Cerebellar cortex (tissue), 1 donor: ENCODE results near the gene CCDC77.

Source experiments
- DNase-seq: peaks from one replicate; pipeline ENCODE4 v3.0.0-alpha.2; 2015; ENCODE audit warnings: low spot score

Gene CCDC77

GRCh38 chr12:452667-453210 lies 51.3 kb downstream of the CCDC77 start:
- DNase-seq = no peak

- no peak for DNase-seq
Observed at GRCh38 chr12:454833-455232, 53.4 kb downstream of the CCDC77 start.

GRCh38 chr12:455821-456220 lies 54.4 kb downstream of the CCDC77 start:
- no peak for DNase-seq

- no peak for DNase-seq
Observed at GRCh38 chr12:457676-458075, 56.2 kb downstream of the CCDC77 start.

- DNase-seq = no peak
Observed at GRCh38 chr12:459050-459429, 57.6 kb downstream of the CCDC77 start.

- peak; percentile 28 for DNase-seq
Observed at GRCh38 chr12:459430-460258, 58.2 kb downstream of the CCDC77 start, which contains the start of gene B4GALNT3. Gene B4GALNT3 (plus strand): TSS chr12:459939. CDS start chr12:460377, 438 bp downstream.

GRCh38 chr12:460261-461230 lies 59.1 kb downstream of the CCDC77 start:
- DNase-seq = no peak

GRCh38 chr12:461425-461824 lies 60.0 kb downstream of the CCDC77 start:
- no peak for DNase-seq

- no peak for DNase-seq
Observed at GRCh38 chr12:462936-463705, 61.7 kb downstream of the CCDC77 start.

GRCh38 chr12:464484-465267 lies 63.2 kb downstream of the CCDC77 start:
- DNase-seq = no peak

GRCh38 chr12:466039-466438 lies 64.6 kb downstream of the CCDC77 start:
- DNase-seq = no peak

GRCh38 chr12:466762-467161 lies 65.3 kb downstream of the CCDC77 start:
- no peak for DNase-seq

- DNase-seq = no peak
Observed at GRCh38 chr12:467591-467990, 66.1 kb downstream of the CCDC77 start.

- DNase-seq = no peak
Observed at GRCh38 chr12:468671-469389, 67.4 kb downstream of the CCDC77 start.

GRCh38 chr12:470133-470532 lies 68.7 kb downstream of the CCDC77 start:
- DNase-seq = no peak

GRCh38 chr12:473198-473597 lies 71.8 kb downstream of the CCDC77 start:
- no peak for DNase-seq

GRCh38 chr12:473863-474577 lies 72.6 kb downstream of the CCDC77 start:
- DNase-seq = no peak

GRCh38 chr12:475286-475685 lies 73.8 kb downstream of the CCDC77 start:
- no peak for DNase-seq

- DNase-seq = no peak
Observed at GRCh38 chr12:479161-479560, 77.7 kb downstream of the CCDC77 start.
